GDM1 (cell line): ENCODE measurements around the gene FCHSD2.
"Not testable (repeated sequence)": the region's sequence is repeated elsewhere in the genome, so short reads cannot be mapped to it uniquely, and the experiment has no call there.

Source experiments
- DNase-seq: peaks from one replicate; lab custom pipeline; 2025; lab: John Stamatoyannopoulos, UW

FCHSD2 gene

DNA sequence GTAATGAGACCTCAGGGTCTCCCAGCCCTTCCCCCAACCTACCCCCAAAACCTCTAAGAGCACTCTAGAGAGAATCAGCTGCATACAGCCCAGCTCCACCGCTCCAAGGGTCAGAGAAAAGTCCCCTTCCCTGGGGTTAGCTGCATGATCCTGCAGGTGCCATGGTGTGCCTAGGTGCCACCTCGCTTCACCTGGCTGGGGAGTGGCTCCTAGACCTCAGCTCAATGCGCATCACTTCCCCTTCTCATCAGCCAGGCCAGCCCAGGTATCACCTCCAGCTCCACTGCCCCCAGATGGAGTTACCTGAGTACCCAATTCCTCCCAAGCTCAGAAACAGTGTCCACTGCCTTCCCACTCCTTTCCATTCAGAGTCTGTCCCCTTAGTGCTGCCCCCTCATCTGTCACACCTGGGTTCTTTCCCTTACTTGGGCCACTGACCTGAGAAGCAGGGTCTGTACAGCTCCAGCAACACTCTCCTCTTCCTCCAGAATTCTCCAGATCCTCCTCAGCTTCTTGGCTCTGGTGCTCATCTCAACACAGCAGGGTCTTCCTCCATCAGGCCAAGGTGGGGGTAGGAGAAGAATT, 349.6 kb downstream of the FCHSD2 start:
- DNase-seq = no peak

DNA sequence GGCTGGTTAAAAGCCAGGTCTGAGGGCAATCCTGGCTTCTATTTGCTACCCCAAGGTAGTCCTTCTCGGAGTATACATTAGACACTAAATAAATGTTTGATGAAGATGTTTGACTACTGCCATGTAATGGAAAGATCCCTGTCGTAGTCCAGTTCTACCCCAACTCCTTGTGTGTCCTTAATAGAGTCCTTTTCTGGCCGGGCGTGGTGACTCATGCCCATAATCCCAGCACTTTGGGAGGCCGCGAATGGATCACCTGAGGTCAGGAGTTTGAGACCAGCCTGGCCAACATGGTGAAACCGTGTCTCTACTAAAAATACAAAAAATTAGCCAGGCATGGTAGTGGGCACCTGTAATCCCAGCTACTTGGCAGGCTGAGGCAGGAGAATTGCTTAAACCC, 350.9 kb downstream of the FCHSD2 start:
- not testable (repeated sequence) for DNase-seq

GRCh38 chr11:72789493-72790131, 352.5 kb downstream of the FCHSD2 start:
- DNase-seq = no peak

- DNase-seq = no peak
Observed at GRCh38 chr11:72788241-72788640, 353.9 kb downstream of the FCHSD2 start.

GRCh38 chr11:72787216-72788104, 354.7 kb downstream of the FCHSD2 start:
- DNase-seq = peak; percentile 81
